Fibroblast of pulmonary artery (primary cell): ENCODE data around the gene HVCN1.
A peak's percentile ranks its signal among the peaks of the same experiment; 100 is the strongest.

Experiments used
- DNase-seq: peaks from one replicate; pipeline ENCODE4 v3.0.0-alpha.2; 2010; ENCODE audit warnings: low read depth
- H3K4me3 ChIP-seq: replicated peaks from 2 replicates; pipeline ENCODE4 v1.5.1; 2011; ENCODE audit warnings: low read depth, mild to moderate bottlenecking, control low read depth, low read length, moderate library complexity
- TF ChIP-seq, protein P1 (sequence below): IDR thresholded peaks from 2 replicates; pipeline ENCODE4 v1.5.1; 2011; ENCODE audit warnings: mild to moderate bottlenecking, control low read depth, low read length, inconsistent platforms; ENCODE audit errors: missing control alignments

The HVCN1 gene

DNA sequence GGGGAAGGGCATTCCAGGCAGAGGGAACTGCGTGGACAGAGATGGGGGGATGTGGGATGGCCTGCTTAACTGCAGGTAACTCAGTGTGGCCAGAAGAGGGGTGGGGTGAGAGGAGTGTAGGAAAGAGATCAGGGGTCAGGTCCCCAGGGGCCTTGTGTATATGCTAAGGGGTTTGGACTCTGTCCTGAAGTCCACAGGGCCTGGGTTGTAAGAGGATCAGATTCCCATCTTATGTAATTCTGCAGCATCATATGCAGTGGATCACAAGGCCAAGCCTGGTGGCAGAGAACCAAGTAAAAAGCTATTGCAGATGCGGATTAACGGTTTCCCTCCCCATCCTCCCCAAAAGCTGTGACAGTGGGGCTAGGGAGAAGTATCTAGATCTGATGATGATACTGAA lies 66.3 kb downstream of the HVCN1 start:
- H3K4me3 ChIP-seq = no peak overlapping the region
- TF ChIP-seq, protein P1, sequence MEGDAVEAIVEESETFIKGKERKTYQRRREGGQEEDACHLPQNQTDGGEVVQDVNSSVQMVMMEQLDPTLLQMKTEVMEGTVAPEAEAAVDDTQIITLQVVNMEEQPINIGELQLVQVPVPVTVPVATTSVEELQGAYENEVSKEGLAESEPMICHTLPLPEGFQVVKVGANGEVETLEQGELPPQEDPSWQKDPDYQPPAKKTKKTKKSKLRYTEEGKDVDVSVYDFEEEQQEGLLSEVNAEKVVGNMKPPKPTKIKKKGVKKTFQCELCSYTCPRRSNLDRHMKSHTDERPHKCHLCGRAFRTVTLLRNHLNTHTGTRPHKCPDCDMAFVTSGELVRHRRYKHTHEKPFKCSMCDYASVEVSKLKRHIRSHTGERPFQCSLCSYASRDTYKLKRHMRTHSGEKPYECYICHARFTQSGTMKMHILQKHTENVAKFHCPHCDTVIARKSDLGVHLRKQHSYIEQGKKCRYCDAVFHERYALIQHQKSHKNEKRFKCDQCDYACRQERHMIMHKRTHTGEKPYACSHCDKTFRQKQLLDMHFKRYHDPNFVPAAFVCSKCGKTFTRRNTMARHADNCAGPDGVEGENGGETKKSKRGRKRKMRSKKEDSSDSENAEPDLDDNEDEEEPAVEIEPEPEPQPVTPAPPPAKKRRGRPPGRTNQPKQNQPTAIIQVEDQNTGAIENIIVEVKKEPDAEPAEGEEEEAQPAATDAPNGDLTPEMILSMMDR = no peak
- no peak for DNase-seq

DNA sequence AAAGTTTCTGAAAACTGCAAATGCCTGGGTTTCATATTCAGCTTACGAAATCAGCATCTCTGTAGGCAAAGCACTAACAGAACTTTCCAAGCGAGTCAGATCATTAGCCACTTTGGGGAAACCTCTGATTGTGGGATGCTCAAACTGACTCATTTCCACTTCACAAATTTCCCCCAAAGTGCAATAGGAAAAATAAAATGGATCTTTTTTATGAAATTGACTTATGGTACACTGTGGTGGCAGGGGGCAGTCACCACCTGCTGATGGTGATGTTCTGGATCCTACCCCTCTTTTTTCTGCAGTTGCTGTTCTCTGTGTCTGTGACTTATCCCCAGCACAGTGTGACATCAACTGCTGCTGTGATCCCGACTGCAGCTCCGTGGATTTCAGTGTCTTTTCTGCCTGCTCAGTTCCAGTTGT lies 69.4 kb downstream of the HVCN1 start:
- TF ChIP-seq, protein P1 = no peak
- no peak for DNase-seq
- H3K4me3 ChIP-seq = no peak overlapping the region

DNA sequence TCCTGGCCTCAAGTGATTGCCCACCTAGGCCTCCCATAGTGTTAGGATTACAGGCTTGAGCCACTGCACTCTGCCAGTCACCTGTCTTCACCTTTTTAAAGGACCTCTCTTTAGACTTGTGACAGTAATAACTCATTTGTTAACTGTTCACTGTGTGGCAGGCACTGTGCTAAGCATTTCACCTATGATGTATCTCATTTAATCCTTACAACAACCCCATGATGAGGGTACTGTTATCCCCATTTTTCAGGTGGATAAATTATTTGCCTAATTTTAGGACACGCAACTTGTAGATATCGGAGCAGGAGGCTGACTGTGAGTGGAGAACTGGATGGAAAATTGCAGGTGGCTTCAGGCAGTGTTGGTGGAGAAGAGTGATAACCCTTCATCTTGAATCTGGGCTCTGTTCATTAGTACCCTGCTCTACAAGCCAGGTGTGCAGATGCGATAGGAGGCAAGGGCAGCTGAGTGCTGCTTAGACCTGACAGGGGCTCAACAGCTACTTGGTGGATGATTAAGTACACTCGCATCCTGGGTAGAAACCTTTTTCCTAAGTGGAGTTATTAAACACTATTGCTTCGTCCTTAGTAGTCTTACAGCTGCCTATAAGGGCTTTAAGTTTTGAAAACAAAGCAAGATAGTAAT lies 72.3 kb downstream of the HVCN1 start:
- DNase-seq = no peak
- TF ChIP-seq, protein P1 = no peak
- no peak overlapping the region for H3K4me3 ChIP-seq

DNA sequence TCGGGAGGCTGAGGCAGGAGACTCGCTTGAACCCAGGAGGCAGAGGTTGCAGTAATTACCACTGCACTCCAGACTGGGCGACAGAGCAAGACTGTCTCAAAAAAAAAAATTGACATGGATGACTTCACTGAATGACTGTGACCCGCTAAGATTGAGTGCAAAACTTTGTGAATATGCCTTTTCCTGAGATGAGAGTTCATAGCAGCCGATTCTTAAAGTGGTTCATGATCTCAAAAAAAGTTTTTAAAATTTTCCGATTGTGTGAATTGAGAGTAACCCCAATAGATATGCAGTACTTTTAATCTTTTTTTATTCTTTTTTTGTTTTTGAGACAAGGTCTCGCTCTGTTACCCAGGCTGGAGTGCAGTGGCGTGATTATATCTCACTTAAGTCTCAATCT lies 73.7 kb downstream of the HVCN1 start:
- H3K4me3 ChIP-seq = no peak overlapping the region
- DNase-seq = no peak
- TF ChIP-seq, protein P1 = no peak

DNA sequence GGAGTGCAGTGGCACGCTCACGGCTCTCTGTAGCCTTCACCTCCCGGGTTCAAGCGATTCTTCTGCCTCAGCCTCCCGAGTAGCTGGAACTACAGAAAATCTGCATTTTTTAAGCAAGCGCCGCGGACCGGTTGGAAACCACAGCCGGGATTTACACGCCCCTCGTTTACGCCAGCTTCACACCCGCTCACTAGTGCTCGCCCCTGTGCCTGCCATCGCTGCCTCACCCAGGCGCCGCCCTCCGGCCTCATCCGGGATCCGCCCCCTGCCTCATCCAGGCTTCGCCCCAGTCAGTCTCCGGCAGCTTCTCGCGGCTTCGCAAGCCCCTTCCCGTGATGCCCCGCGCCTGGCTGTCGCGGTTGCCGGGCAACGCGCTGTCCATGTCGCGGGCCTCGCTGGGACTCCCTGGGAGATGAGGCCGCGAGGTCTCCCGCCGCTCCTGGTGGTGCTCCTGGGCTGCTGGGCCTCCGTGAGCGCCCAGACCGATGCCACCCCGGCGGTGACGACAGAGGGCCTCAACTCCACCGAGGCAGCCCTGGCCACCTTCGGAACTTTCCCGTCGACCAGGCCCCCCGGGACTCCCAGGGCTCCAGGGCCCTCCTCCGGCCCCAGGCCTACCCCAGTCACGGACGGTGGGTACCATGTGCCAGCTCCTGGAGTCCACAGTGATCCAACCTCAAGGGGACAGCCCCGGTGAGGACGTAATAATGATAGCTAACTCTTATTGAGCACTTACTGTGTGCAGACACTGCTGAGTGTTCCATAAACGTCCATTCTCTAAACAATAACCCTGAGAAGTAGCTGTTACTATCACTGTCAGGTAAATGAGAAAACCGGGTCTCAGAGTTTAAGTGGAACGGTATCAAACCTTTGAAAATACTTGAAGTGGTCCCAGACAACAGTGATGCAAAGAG lies 74.9 kb downstream of the HVCN1 start, which contains the start of gene TCTN1:
Gene TCTN1, plus strand, starts transcription at position 359 of the 914 bp plus-strand sequence. Its CDS starts 54 bp downstream, at position 413.
- TF ChIP-seq, protein P1 = no peak
- H3K4me3 ChIP-seq = peak within 1 kb of the TSS; percentile 79
- peak; percentile 94 for DNase-seq

DNA sequence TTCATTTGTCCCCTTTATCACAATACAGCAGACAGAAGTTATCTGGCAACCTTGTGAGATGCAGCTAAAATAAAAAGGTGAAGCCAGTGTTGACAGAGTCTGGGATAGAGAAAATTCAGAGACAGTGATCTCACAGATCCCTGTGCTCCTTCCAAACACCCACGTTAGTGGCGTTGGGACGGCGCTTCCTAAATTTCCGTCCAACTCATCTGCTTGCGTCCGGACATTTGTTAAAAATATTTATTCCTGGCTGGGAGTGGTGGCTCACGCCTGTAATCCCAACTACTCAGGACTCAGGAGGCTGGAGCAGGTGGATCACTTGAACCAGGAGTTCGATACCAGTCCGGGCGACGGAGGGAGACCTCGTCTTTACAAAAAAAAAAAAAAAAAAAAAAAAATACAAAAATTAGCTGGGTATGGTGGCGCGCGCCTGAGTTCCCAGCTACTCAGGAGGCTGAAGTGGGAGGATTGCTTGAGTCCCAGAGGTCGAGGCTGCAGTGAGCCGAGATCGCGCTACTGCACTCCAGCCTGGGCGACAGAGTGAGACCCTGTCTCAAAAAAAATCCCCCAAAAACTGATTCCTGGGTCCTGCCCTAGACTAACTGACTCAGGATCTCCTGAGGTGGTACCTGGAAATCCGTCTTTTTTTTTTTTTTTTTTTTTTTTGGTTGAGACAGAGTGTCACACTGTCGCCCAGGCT lies 75.7 kb downstream of the HVCN1 start:
- DNase-seq = no peak
- TF ChIP-seq, protein P1 = no peak
- peak overlapping the region; percentile 79 for H3K4me3 ChIP-seq
